MM.1S (cell line): ENCODE results near the gene SHC1.

ENCODE experiments used
- EZH2 ChIP-seq: fragments of 300-600 bp; sonication (generic); optimal IDR thresholded peaks from 2 replicates; pipeline ENCODE3; 2017; ENCODE audit warnings: low read depth, mild to moderate bottlenecking, antibody characterized with exemption, low read length, mixed read lengths
- EZH2phosphoT487 ChIP-seq: fragments of 300-600 bp; sonication (generic); IDR thresholded peaks from 2 replicates; pipeline ENCODE4 v1.6.1; 2018; ENCODE audit warnings: antibody characterized with exemption, low read length
- TF ChIP-seq, protein P1 (sequence below): fragments of 300-600 bp; sonication (generic); IDR thresholded peaks from 2 replicates; pipeline ENCODE4 v1.5.1; 2016; ENCODE audit warnings: antibody characterized with exemption, low read length, mixed read lengths

DNA sequence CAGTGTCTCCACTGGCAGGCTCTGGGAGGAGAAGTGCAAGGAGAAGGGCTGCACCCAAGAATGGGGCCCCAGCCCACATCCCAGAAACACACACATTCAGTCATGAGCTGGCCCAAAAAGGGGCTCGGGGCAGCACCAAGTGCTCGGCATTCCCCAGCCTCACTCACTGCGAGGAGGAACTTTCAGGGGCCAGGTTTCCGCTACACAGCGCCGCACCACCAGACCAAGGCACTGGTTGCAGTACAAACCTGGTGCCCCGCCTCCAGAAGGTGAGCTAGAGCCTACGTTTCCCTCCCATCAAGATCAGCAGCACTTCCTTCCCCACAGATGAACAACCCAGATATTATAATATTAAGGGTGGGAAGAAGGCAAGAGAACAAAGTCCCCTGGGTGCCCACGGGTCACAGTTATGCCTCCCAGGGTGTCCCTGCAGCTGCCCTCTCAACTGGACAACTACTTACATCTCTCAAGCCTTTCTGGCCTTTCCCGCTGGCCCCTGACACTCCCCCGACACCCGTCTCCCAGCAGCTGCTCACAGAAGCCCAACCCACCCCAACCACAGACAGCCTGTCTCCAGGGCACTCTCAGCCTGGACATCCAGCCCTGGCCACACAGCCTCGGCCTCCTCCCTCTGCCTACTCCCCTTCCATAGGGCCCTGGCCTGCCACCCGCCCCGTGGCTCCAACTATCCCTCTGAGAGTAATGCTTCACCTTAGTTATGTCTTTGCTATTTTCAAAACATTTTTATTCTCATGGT, 18.5 kb downstream of the SHC1 start:
- TF ChIP-seq, protein P1, sequence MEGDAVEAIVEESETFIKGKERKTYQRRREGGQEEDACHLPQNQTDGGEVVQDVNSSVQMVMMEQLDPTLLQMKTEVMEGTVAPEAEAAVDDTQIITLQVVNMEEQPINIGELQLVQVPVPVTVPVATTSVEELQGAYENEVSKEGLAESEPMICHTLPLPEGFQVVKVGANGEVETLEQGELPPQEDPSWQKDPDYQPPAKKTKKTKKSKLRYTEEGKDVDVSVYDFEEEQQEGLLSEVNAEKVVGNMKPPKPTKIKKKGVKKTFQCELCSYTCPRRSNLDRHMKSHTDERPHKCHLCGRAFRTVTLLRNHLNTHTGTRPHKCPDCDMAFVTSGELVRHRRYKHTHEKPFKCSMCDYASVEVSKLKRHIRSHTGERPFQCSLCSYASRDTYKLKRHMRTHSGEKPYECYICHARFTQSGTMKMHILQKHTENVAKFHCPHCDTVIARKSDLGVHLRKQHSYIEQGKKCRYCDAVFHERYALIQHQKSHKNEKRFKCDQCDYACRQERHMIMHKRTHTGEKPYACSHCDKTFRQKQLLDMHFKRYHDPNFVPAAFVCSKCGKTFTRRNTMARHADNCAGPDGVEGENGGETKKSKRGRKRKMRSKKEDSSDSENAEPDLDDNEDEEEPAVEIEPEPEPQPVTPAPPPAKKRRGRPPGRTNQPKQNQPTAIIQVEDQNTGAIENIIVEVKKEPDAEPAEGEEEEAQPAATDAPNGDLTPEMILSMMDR = no peak
- no peak for TF ChIP-seq EZH2phosphoT487
- no peak for TF ChIP-seq EZH2
